ENCODE data around the gene THEM4.
"Not testable (repeated sequence)": the region's sequence is repeated elsewhere in the genome, so short reads cannot be mapped to it uniquely, and the experiment has no call there.

Gene THEM4

DNA sequence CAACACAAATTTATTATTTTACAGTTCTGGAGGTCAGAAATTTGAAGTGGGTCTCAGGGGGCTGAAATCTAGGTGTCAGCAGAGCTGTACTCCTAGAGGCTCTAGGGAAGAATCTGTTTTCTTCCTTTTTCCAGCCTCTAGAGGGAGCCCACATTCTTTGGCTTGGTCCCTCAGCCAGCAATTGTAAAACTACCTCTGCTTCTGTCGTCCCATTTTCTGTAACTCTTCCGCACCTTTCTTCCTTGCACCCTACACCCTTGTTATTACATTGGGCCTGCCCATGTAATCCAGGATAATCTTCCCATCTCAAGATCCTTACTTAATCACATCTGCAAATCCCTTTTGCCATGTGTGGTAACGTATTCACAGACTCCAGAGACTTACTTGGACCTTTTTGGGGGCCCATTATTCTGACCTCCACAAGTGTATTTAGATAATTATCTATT, 24.8 kb upstream of the THEM4 start:
- DNase-seq (ENCODE audit: low spot score) = peak; percentile 70

DNA sequence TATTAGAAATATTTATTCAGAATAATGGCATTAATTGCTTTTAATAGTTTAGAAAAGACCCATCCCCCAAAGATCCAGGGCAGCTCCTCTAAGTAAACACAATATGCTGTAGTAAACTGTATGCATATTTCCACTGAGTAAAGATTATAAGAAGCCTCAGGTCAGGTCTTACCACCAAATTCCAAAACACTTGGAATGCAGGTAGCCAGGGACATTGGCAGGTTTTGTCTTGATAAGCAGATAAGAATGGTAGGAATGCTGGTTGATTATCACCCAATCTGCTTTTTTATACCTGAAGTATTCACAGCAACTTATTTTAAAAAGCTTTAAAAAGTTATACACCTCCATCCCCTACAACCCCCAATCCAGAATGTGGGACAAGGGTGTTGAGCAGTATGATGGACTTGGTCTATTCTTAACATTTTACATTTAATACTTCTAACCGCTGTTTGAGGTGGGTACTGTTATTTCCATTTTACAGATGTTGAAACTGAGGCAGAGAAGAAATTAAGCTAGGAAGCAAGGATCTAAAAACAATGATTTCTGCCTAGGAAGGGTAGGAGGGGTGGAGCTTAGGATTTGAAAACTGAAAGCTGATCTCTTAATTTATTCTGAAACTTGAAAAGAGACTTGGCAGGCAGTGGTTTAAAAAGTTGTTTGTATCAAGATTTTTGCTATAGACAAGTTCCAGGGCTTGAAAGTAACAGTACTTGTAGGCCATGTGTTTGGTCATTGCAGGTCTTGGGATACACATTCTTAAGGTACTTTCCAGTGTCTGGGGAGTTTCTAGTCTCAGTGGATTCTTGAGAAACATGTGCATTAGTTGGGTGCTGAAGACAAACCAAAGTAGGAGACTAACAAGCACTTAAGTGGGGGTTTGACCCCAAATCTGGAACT, 15.6 kb upstream of the THEM4 start:
- no peak for DNase-seq (ENCODE audit: low spot score)

DNA sequence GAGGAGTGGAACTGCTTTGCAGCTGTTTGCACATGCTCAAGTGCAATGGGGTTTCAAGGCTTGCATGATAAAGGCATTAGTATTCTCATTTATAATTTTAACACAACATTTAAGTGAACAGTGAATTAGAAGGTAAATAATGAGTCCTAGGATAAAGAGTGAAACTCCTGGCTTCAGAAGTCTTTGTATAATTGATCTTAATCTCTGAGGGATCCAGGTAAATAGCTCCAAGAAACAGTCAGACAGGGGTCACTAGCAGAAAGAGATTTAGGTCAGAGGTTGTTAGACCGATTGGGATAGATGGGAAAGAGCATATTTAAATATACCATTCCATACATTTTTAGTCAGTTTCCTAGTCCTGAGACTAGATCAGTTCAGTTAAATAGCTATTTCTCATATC, 14.1 kb upstream of the THEM4 start:
- DNase-seq (ENCODE audit: low spot score) = no peak

DNA sequence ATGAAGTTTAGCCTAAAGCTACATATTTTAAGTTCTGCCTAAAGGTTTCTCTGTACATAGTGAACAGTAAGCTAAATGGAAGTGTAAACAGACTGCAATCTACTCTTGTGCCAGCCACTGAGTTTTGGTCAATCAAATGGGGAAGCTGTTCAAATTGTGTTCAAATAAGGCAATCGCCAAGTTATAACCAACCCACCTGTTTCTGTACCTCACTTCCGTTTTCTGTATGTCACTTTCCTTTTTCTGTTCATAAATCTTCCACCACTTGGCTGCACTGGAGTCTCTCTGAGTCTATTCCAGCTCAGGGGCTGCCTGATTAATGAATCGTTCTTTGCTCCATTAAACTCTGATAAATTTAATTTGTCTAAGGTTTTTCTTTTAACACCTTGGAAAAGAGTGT, 10.8 kb upstream of the THEM4 start:
- no peak for DNase-seq (ENCODE audit: low spot score)

DNA sequence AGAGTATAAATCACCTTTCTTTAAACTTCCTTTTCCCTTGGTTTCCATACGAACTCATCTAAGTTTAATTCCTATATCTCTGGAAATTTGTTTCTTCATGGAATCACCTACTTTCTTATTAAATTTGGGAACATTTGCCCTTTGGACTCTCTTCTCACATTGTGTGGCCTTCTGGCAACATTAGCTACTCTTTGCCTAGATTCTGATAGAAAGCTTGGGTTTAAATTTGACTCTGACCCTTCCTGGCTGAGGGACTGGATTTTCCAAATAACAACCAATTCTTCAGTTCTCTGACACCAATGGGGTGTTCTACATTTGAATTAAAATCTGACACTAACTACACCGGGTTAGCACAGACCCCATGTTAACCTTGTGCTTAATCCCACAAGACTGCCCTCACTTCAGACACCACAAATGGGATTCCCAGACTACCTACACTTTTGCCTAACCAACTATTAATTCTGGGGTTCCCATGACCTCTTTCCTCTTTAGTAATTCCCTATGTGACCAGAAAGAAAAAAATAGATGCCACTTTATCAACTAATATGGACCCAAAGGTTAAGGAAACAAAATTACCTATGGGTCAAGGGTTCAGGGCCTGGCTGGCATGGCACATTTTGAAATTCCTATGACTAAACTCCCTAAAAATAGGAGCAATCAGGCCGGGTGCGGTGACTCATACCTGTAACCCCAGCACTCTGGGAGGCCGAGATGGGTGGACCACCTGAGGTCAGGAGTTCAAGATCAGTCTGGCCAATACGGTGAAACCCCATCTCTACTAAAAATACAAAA, 9.7 kb upstream of the THEM4 start:
- DNase-seq (ENCODE audit: low spot score) = no peak

DNA sequence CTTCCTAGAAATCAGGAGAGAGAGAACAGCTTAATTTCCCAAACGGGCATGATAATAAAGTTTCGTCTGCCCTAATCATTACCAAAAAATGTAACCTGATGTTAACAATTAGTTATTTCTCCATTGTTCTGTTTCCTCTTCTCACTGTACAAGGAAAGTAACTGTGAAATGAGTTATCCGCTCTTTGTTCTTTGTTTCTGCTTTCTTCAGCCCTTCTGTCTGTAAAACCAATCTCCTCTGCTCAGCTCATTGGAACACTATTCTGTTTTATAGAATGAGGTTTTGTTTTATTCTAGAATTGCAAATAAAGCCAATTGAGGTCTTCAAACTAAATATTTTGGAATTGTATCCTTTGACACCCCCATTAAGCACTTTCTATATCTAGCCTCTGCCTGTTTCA, 8.8 kb upstream of the THEM4 start:
- DNase-seq (ENCODE audit: low spot score) = no peak

DNA sequence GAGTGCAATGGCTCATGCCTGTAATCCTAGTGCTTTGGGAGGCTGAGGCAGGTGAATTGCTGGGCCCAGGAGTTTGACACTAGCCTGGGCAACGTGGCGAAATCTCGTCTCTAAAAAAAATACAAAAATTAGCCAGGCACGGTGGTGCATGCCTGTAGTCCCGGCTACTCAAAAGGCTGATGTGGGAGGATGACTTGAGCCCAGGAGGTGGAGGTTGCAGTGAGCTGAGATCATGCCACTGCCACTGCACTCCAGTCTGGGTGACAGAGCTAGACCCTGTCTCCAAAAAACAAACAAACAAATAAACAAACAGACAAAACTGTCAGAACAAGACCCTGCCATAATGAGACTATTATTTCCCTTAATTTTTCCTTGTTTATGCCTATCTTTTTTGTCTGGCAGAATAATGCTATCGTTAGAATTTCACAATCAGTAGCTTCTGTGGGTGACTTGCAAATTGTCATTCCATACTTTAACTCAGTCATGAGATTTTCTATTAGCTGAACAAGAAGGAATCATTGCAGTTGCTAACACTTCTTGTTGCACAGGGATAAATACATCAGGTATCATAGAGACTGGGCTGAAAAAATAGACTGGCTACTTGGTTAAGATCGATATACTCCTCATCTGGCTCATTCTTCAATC, 7.5 kb upstream of the THEM4 start:
- no peak for DNase-seq (ENCODE audit: low spot score)

DNA sequence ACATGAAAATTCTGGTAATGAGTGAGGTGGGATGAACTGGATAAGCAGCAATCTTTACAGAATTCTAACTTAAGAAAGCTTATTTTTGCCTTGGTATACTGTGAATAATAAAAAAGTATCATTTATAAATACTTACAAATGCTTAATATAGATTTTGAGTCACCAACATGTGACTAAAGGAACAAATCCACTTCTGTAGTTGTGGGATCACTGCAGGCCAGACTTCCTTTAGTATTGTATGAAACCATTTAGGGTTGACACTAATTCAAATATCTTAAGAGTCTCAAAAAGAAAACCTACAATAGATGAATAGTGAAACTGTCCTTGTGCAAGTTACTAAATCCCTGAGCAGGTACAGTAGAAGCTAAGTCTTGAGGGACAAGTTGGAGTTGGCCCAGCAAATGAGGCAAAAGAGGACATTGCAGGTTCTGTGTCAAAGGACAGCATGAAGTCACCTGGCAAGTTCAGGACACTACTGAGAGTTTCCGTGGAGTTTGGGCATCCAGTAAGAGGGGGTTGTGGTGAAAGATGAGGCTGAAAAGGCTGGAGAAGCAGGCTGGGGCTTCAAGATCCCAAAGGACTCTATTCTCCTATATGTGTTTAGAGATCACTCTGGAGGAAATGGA, 5.9 kb upstream of the THEM4 start:
- no peak for DNase-seq (ENCODE audit: low spot score)

DNA sequence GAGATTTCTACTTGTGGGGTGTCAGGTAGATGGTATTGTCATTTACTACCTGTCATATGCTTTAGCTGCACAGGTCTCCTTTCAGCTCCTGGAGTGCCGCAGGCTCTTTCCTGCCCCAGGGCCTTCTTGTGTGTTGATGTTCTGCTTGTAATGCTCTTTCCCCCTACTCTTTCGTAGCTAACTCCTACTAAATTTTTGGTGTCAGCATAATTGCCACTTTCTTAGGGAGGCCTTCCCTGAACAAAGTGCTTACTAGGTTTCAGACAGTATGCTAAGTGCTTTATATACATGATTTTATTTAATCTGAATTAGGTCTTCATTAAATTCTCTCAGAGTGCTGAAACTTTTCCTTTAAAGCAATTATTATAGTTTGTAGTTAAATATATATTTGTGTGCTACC, 4.8 kb upstream of the THEM4 start:
- no peak for DNase-seq (ENCODE audit: low spot score)

DNA sequence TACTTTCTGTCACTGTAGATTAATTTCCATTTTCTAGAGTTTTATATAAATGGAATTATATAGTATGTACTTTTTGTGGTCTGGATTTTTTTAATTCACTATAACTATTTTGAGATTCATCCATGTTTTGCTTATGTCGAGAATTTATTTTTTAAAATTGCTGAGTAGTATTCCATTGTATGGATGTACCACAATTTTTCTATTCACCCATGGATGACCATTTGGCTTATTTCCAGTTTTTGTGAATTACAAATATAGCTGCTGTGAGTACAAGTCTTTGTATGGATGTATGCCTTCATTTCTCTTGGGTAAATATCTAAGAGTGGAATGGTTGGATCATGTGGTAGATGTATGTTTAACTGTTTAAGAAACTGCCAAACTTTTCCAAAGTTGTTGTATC, 3.7 kb upstream of the THEM4 start:
- no peak for DNase-seq (ENCODE audit: low spot score)

DNA sequence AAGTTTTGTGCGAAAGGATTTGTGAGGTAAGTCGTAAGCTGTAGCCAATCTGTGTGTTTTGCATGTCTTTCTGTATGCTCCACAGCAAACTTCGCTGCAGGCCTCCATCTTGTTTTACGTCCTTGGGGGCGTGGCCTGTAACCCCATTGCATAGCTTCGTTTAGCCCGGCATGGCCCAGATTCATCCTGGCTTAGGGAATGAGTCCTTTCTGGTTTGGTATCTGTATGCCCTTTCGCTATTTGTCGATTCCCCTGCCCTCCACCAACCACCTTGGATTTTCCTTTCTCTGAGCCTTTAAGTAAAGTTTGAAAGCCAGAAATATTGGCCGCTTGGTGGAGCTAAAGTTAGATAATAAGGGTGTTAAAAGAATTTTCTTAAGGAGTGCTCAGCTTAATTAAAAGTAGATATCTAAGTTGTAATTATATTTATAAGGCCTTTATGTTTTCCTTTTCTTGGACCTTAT, 1.1 kb downstream of the THEM4 start:
- peak; percentile 68 for DNase-seq (ENCODE audit: low spot score)

DNA sequence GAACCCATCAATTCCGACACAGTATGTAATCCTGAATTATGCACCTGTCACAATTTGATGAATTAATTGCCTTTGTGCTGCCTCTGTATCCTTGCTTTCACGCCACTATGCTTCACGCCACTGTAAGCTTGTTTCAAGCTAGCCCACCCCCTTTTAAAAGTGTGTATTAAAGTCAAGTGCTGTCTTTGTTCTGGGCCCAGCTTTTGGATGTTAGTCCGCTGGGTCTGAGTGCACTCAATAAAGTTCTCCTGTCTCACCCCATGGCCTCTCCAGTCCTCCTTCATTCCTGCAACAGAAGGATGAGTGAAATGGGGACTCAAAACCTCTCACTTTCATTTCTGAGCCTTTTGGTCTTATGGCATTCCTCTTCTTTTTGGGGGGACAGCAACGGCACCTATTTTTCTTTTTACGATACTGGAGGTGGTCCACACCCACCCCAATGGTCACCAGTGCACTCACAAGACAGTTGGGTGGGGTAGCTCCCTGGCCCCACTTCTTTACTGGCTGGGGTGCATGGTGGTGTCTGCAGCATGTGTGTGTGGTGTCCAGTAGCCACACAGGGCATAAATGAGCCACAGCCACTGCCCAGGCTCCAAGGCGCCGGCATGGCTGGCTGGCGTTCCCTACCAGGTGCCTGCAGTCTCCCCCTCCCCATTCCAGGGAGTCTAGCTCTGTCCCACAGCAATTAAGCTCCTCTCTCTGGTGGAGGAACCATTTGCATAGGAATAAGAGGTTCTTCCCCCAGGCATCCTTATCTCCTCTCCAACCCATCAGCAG, 1.8 kb downstream of the THEM4 start:
- no peak for DNase-seq (ENCODE audit: low spot score)

DNA sequence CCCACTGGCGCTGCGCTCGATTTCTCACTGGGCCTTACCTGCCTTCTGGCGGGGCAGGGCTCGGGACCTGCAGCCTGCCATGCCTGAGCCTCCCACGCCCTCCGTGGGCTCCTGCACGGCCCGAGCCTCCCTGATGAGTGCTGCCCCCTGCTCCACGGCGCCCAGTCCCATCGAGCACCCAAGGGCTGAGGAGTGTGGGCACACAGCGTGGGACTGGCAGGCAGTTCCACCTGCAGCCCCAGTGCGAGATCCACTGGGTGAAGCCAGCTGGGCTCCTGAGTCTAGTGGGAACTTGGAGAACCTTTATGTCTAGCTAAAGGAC, 3.0 kb downstream of the THEM4 start:
- DNase-seq (ENCODE audit: low spot score) = not testable (repeated sequence)

DNA sequence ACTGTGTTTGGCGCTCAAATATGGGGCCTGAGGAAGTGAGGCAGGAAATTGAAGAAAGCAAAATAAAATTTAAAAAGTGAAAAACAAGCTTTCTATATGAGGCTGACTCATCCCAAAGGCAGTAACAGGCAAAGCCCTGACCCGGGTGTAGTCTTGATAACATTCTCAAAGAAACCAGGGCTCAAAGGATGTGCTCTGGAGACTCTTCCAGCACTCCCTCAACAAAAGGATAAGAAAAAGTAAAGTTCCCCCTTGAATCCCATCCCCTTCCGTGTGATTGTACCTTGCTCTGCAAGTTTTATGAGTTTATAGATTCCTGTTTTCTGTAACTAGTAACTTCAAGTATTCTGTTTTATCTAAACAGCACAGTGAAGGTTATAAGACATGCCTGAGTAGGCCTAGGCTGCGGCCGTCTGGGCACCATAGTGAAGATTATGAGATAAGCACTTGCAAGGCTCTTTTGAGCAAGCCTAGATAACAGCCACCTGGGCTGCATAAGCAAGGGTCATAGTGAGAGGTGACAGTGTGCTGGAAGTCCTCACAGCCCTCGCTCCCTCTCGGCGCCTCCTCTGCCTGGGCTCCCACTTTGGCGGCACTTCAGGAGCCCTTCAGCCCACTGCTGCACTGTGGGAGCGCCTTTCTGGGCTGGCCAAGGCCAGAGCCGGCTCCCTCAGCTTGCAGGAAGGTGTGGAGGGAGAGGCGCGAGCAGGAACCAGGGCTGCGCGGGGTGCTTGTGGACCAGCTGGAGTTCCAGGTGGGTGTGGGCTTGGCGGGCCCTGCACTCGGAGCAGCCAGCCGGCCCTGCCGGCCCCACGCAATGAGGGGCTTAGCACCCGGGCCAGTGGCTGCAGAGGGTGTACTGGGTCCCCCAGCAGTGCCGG, 3.6 kb downstream of the THEM4 start:
- DNase-seq (ENCODE audit: low spot score) = not testable (repeated sequence)

DNA sequence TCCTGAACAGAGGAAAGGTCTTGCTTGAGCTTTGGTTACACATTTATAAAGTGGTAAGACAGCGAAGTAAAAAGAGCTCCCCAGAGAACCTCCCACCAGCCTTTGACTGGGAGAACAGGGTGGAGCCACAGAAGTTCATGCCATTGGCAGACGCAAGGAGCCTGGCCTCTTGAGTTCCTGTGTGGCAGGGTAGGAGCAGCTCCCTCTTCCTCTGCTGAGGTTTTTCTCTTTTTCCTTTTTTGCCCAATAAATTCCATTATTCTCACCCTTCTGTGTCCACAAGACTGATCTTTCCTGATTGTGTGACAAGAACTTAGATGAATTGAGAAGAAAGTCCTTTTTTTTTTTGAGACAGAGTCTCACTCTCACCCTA, 4.3 kb downstream of the THEM4 start:
- no peak for DNase-seq (ENCODE audit: low spot score)

DNA sequence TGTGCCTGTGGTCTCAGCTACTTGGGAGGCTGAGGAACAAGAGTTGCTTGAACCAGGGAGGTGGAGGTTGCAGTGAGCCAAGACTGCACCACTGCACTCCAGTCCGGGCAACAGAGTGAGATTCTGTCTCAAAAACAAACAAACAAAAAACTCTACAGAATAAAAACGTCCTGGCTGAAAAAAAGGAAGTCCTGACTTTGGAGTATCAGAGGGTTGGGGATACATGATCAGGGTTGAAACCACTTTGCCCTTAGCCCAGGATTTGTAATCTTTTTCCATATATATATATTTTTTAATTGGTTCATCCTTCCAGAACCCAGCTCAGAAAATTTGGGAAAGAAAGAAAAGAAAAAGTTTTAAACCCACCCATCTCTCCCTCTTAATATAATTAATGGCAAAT, 6.5 kb downstream of the THEM4 start:
- no peak for DNase-seq (ENCODE audit: low spot score)

DNA sequence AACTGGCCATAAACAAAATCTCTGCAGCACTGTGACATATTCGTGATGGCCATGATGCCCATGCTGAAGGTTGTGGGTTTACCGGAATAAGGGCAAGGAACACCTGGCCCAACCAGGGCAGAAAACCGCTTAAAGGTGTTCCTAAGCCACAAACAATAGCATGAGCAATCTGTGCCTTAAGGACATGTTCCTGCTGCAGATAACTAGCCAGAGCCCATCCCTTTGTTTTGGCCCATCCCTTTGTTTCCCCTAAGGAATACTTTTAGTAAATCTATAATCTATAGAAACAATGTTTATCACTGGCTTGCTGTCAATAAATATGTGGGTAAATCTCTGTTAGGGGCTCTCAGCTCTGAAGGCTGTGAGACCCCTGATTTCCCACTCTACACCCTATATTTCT, 8.5 kb downstream of the THEM4 start:
- not testable (repeated sequence) for DNase-seq (ENCODE audit: low spot score)

DNA sequence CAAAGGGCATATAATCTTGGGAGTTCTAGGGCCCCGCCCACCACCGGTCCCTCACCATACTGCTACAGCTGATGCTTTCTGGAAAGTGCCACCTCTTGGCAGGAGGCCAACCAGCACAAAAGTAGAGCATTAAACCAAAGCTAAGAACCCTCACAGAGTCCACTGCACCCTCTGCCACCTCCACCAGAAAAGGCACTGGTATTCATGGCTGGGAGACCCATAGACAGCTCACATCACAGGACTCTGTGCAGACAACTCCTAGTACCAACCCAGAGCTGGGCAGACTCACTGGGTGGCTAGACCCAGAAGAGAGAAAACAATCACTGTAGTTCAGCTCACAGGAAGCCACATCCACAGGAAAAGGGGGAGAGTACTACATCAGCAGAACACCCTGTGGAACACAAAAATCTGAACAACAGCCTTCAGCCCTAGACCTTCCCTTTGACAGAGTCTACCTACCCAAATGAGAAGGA, 10.8 kb downstream of the THEM4 start:
- no peak for DNase-seq (ENCODE audit: low spot score)

DNA sequence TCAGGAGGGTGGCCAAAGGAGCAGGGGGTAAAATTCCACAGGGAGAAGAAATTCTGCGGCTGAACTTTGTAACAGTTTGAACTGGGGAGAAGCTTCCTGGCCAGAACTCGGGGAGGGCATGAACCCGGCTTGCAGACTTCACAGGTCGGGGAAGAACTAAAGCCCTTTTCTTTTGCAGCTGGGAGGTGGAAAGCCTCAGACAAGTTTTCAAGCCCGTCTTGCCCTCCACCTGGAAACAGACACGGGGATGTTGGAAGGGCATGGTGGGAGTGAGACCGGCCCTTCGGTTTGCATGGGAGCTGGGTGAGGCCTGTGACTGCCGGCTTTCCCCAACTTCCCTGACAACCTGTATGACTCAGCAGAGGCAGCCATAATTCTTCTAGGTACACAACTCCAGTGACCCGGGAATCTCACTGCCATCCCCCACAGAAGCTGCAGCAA, 11.3 kb downstream of the THEM4 start:
- no peak for DNase-seq (ENCODE audit: low spot score)

DNA sequence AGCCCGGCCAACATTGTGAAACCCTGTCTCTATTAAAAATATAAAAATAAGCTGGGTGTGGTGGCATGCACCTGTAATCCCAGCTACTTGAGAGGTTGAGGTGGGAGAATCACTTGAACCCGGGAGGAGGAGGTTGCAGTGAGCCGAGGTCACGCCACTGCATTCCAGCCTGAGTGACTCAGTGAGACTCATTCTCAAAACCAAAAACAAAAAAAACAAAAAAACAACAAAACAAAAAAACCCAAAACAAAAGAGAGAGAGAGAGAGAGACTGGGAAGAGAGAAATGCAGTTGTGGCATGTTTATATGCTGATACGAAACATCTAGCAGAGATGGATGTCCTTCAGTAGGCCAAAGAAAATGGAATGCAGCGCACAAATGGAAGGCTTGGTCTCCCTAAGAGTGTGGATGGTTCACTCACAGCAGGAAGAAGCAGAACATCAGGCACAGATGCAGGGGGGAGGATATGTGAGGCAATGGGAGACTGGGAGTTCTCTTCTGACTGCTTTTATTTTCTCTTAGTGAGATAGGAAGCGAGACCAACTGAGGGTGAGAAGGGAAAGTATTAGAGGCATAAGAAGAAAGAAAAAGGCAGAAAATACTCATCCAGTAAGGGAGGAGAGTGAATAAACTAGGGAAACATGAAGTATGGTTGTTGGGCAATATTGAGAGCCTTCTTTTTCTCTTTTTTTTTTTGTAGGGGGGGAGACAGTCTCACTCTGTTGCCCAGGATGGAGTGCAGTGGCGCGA, 16.0 kb downstream of the THEM4 start:
- no peak for DNase-seq (ENCODE audit: low spot score)
